Activated naive CD4-positive, alpha-beta T cell treated with anti-CD3 and anti-CD28 coated beads for 36 hours (primary cell): ENCODE data around the gene HNRNPA2B1. TPM values are rescaled to one million over a fixed set of nuclear protein-coding genes. Genes with fewer than 3 reads are reported as not detected.
"Not testable (repeated sequence)": the region's sequence is repeated elsewhere in the genome, so short reads cannot be mapped to it uniquely, and the experiment has no call there.

Source experiments
- CTCF ChIA-PET: fragments of 350-600 bp; sonication (Branson Sonifier 250); formaldehyde crosslinking; loops from one replicate; lab custom pipeline; 2021; ENCODE audit warnings: antibody characterized with exemption; lab: Charles Lee
- DNase-seq: peaks from one replicate; pipeline ENCODE4 v3.0.0-alpha.2; 2020
- H3K27ac Mint-ChIP-seq: one replicate; pipeline ENCODE4 v1.8.0; 2021; ENCODE audit warnings: mild to moderate bottlenecking, mixed read lengths
- H3K27me3 Mint-ChIP-seq: one replicate; pipeline ENCODE4 v1.8.0; 2021; ENCODE audit warnings: low read depth, mixed read lengths
- H3K36me3 Mint-ChIP-seq: one replicate; pipeline ENCODE4 v1.8.0; 2021; ENCODE audit warnings: low read depth, mixed read lengths
- H3K4me1 Mint-ChIP-seq: one replicate; pipeline ENCODE4 v1.8.0; 2021; ENCODE audit warnings: low read depth, mixed read lengths
- H3K4me3 Mint-ChIP-seq: one replicate; pipeline ENCODE4 v1.8.0; 2021; ENCODE audit warnings: mild to moderate bottlenecking, moderate library complexity, mixed read lengths
- H3K9me3 Mint-ChIP-seq: one replicate; pipeline ENCODE4 v1.8.0; 2021; ENCODE audit warnings: mixed read lengths
- intact Hi-C: fragments of 100-400 bp; cut with micrococcal nuclease; formaldehyde crosslinking; loops from one replicate; pipeline ENCODE4 v1.15.1; 2023
- total RNA-seq, 2 experiments: library from RNA; stranded (reverse); gene quantifications; one replicate each; pipeline ENCODE4 v1.2.3, GENCODE V29; 2021

The HNRNPA2B1 gene
- total RNA-seq, 2 experiments from 2014 or later: 925 to 950 TPM

GRCh38 chr7:26188206-26188956 is 12.2 kb downstream of the HNRNPA2B1 start:
- H3K9me3 Mint-ChIP-seq: no peaks in the 10 kb centered on the region
- H3K4me3 Mint-ChIP-seq: peak overlapping the region; percentile 41
- no peaks in the 10 kb centered on the region for H3K27me3 Mint-ChIP-seq
- H3K36me3 Mint-ChIP-seq: peaks cover 69% of the 10 kb centered on the region
- DNase-seq: peak; percentile 51
- H3K27ac Mint-ChIP-seq: peak overlapping the region; percentile 85
- intact Hi-C loops: loop anchor here (1.0 to 5.0 kb wide), 5 partner anchors 9 to 296 kb away; no protein-coding TSS in a partner anchor
- CTCF ChIA-PET: interaction anchor here (0.6 to 3.4 kb wide), 11 partner anchors 10 to 296 kb away, joined by 3 to 35 read pairs (median 8); partner anchors contain the start of genes HNRNPA2B1 and NFE2L3
- peaks cover 83% of the 10 kb centered on the region for H3K4me1 Mint-ChIP-seq

- intact Hi-C loops: loop anchor here (1.0 to 5.0 kb wide), 5 partner anchors 10 to 295 kb away; no protein-coding TSS in a partner anchor
- Mint-ChIP-seq H3K27me3 (no peaks in the 10 kb centered on the region), H3K4me1 (peaks cover 75% of the 10 kb centered on the region), H3K36me3 (peaks cover 61% of the 10 kb centered on the region), H3K4me3 (no peak overlapping the region), H3K27ac (peak overlapping the region; percentile 85), H3K9me3 (no peaks in the 10 kb centered on the region)
- DNase-seq: peak; percentile 47
- CTCF ChIA-PET: interaction anchor here (0.7 to 3.4 kb wide), 9 partner anchors 10 to 295 kb away, joined by 3 to 35 read pairs (median 8); partner anchors contain the start of gene NFE2L3
Observed at GRCh38 chr7:26187380-26188205, 13.0 kb downstream of the HNRNPA2B1 start.

- CTCF ChIA-PET: interaction anchor here (0.7 to 3.4 kb wide), 5 partner anchors 11 to 294 kb away, joined by 3 to 35 read pairs (median 4); no protein-coding TSS in a partner anchor
- no peak overlapping the region for H3K4me3 Mint-ChIP-seq
- DNase-seq: no peak
- intact Hi-C loops: loop anchor here (5.0 kb wide), 1 partner anchor 294 kb away; no protein-coding TSS in a partner anchor
- H3K27ac Mint-ChIP-seq: peak overlapping the region; percentile 85
- peaks cover 67% of the 10 kb centered on the region for H3K4me1 Mint-ChIP-seq
- no peaks in the 10 kb centered on the region for H3K27me3 Mint-ChIP-seq
- peaks cover 52% of the 10 kb centered on the region for H3K36me3 Mint-ChIP-seq
- no peaks in the 10 kb centered on the region for H3K9me3 Mint-ChIP-seq
Observed at GRCh38 chr7:26186364-26187311, 13.9 kb downstream of the HNRNPA2B1 start.

- H3K4me3 Mint-ChIP-seq: peak overlapping the region; percentile 31
- CTCF ChIA-PET: no interaction called here
- intact Hi-C loops: loop anchor here (5.0 kb wide), 1 partner anchor 294 kb away; no protein-coding TSS in a partner anchor
- H3K36me3 Mint-ChIP-seq: peaks cover 49% of the 10 kb centered on the region
- peak overlapping the region; percentile 88 for H3K27ac Mint-ChIP-seq
- DNase-seq: no peak
- H3K9me3 Mint-ChIP-seq: no peaks in the 10 kb centered on the region
- peaks cover 65% of the 10 kb centered on the region for H3K4me1 Mint-ChIP-seq
- no peaks in the 10 kb centered on the region for H3K27me3 Mint-ChIP-seq
Observed at GRCh38 chr7:26185844-26186180, 14.7 kb downstream of the HNRNPA2B1 start.

- DNase-seq: no peak
- Mint-ChIP-seq H3K4me1 (peaks cover 60% of the 10 kb centered on the region), H3K27me3 (no peaks in the 10 kb centered on the region), H3K9me3 (no peaks in the 10 kb centered on the region), H3K36me3 (peaks cover 45% of the 10 kb centered on the region), H3K27ac (peak overlapping the region; percentile 88), H3K4me3 (peak overlapping the region; percentile 31)
- intact Hi-C loops: loop anchor here (5.0 kb wide), 1 partner anchor 293 kb away; no protein-coding TSS in a partner anchor
- CTCF ChIA-PET: interaction anchor here (0.7 to 1.0 kb wide), 2 partner anchors 93 to 106 kb away, joined by 3 read pairs; no protein-coding TSS in a partner anchor
Observed at GRCh38 chr7:26185131-26185843, 15.3 kb downstream of the HNRNPA2B1 start.

GRCh38 chr7:26184281-26185101 is 16.1 kb downstream of the HNRNPA2B1 start:
- Mint-ChIP-seq H3K27ac (peak overlapping the region; percentile 88), H3K36me3 (peaks cover 43% of the 10 kb centered on the region), H3K4me1 (peaks cover 55% of the 10 kb centered on the region)
- intact Hi-C loops: loop anchor here (5.0 kb wide), 1 partner anchor 292 kb away; no protein-coding TSS in a partner anchor
- H3K27me3 Mint-ChIP-seq, H3K4me3 Mint-ChIP-seq, DNase-seq, H3K9me3 Mint-ChIP-seq: not testable (repeated sequence)
- CTCF ChIA-PET: interaction anchor here (0.7 to 1.0 kb wide), 2 partner anchors 92 to 106 kb away, joined by 3 read pairs; no protein-coding TSS in a partner anchor

GRCh38 chr7:26183545-26184280 is 16.8 kb downstream of the HNRNPA2B1 start:
- H3K27ac Mint-ChIP-seq: peak overlapping the region; percentile 88
- peaks cover 49% of the 10 kb centered on the region for H3K4me1 Mint-ChIP-seq
- CTCF ChIA-PET: interaction anchor here (1.9 kb wide), 1 partner anchor 93 kb away, joined by 7 read pairs; no protein-coding TSS in a partner anchor
- H3K4me3 Mint-ChIP-seq: no peak overlapping the region
- intact Hi-C loops: no loop called here
- no peaks in the 10 kb centered on the region for H3K27me3 Mint-ChIP-seq
- peaks cover 36% of the 10 kb centered on the region for H3K36me3 Mint-ChIP-seq
- no peak for DNase-seq
- H3K9me3 Mint-ChIP-seq: no peaks in the 10 kb centered on the region

- DNase-seq: no peak
- intact Hi-C loops: no loop called here
- Mint-ChIP-seq H3K4me3 (no peak overlapping the region), H3K27me3 (no peaks in the 10 kb centered on the region), H3K36me3 (peaks cover 35% of the 10 kb centered on the region), H3K4me1 (peaks cover 42% of the 10 kb centered on the region), H3K9me3 (no peaks in the 10 kb centered on the region), H3K27ac (peak overlapping the region; percentile 30)
- CTCF ChIA-PET: interaction anchor here (1.7 to 1.9 kb wide), 2 partner anchors 28 to 92 kb away, joined by 5 to 7 read pairs; no protein-coding TSS in a partner anchor
Observed at GRCh38 chr7:26182706-26183105, 17.8 kb downstream of the HNRNPA2B1 start.

- Mint-ChIP-seq H3K9me3 (no peaks in the 10 kb centered on the region), H3K4me1 (peaks cover 39% of the 10 kb centered on the region), H3K27me3 (no peaks in the 10 kb centered on the region), H3K27ac (peak overlapping the region; percentile 30), H3K4me3 (no peak overlapping the region), H3K36me3 (peaks cover 34% of the 10 kb centered on the region)
- CTCF ChIA-PET: interaction anchor here (1.7 to 1.9 kb wide), 2 partner anchors 27 to 92 kb away, joined by 5 to 7 read pairs; no protein-coding TSS in a partner anchor
- intact Hi-C loops: no loop called here
- no peak for DNase-seq
Observed at GRCh38 chr7:26182283-26182682, 18.3 kb downstream of the HNRNPA2B1 start.
